ENCODE measurements around the gene PAPOLA.

- TF ChIP-seq CTCF (IDR thresholded peaks at IDR 0.05) = no peak
- TF ChIP-seq EZH2phosphoT487 (IDR thresholded peaks at IDR 0.05) = no peak
Observed at GRCh38 chr14:96592591-96593386, 90.6 kb downstream of the PAPOLA start.

All from neural progenitor cell (in vitro differentiated cells).